ENCODE data around the gene PADI4. TPM values are rescaled to one million over a fixed set of nuclear protein-coding genes. Genes with fewer than 3 reads are reported as not detected.

Gene PADI4
- total RNA-seq, 2 donors from 2014 or later, result not detected

DNA sequence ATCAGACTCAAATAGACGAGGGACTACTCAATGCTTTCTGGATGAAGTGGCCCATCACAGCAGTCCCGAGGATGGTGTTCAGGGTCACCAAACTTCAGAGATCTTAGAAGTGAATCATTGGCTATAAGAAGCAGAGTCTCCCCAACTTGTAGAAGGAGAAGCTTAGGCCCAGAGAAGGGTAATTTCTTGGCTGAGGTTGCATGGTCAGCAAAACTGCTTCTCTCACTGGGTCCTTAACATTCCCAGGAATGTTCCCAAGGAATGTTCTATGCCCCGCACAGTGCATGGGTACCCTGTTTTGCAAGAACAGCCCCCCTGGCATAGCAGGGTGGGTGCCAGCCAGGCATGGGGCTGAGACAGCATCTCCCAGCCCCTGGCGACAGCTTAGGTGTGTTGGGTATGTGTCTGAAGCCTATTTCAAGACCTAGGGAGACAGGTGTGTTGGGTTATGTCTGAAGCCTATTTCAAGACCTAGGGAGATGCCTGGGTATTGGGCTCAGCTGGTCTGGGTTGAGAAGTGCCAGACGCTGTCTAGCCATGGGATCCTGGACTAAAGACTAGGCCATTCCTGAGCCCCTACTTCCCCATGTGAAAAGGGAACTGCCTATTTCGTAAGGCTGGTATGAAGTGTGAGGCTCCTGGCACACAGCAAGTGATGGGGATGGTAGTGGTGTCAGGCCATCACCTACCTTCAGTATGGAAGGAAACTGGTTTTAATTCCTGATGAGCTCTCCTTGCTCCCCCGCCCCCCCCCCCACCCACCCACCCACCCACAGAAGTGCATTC lies 90.1 kb downstream of the PADI4 start:
- no peaks in the 10 kb centered on the region for H3K36me3 ChIP-seq (replicated peaks in 1 of 2; ENCODE audit: insufficient read depth in 1 of 2, low read depth in 2 of 2)
- no peak overlapping the region for H3K4me3 ChIP-seq
- ATAC-seq (no peak), DNase-seq (peak in 1 of 4 donors; percentile 18)
- H3K27ac ChIP-seq, result no peak overlapping the region
- WGBS, 2 donors, result 66 to 67% methylated on average over 2 to 7 of the region's 7 CpGs
- intact Hi-C loops (cut with DNase I), result no loop called here
- H3K27me3 ChIP-seq, result no peaks in the 10 kb centered on the region
- H3K9me3 ChIP-seq, result no peaks in the 10 kb centered on the region
- no peak for TF ChIP-seq POLR2A (IDR thresholded peaks at IDR 0.05)
- TF ChIP-seq, protein P1, sequence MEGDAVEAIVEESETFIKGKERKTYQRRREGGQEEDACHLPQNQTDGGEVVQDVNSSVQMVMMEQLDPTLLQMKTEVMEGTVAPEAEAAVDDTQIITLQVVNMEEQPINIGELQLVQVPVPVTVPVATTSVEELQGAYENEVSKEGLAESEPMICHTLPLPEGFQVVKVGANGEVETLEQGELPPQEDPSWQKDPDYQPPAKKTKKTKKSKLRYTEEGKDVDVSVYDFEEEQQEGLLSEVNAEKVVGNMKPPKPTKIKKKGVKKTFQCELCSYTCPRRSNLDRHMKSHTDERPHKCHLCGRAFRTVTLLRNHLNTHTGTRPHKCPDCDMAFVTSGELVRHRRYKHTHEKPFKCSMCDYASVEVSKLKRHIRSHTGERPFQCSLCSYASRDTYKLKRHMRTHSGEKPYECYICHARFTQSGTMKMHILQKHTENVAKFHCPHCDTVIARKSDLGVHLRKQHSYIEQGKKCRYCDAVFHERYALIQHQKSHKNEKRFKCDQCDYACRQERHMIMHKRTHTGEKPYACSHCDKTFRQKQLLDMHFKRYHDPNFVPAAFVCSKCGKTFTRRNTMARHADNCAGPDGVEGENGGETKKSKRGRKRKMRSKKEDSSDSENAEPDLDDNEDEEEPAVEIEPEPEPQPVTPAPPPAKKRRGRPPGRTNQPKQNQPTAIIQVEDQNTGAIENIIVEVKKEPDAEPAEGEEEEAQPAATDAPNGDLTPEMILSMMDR (IDR thresholded peaks at IDR 0.05), result no peak
- H3K4me1 ChIP-seq, result no peaks in the 10 kb centered on the region

GRCh38 chr1:17400725-17401341 lies 92.8 kb downstream of the PADI4 start:
- TF ChIP-seq POLR2A (IDR thresholded peaks at IDR 0.05), result no peak
- TF ChIP-seq, protein P1 (IDR thresholded peaks at IDR 0.05), result no peak
- Histone ChIP-seq H3K27ac (no peak overlapping the region), H3K36me3 (replicated peaks in 1 of 2; ENCODE audit: insufficient read depth in 1 of 2, low read depth in 2 of 2) (no peaks in the 10 kb centered on the region), H3K27me3 (no peaks in the 10 kb centered on the region), H3K4me3 (no peak overlapping the region), H3K9me3 (no peaks in the 10 kb centered on the region), H3K4me1 (no peaks in the 10 kb centered on the region)
- 80 to 83% methylated on average over 11 of the region's 11 CpGs for WGBS, 2 donors
- no peak for DNase-seq
- no peak for ATAC-seq
- intact Hi-C loops (cut with DNase I), result no loop called here

DNA sequence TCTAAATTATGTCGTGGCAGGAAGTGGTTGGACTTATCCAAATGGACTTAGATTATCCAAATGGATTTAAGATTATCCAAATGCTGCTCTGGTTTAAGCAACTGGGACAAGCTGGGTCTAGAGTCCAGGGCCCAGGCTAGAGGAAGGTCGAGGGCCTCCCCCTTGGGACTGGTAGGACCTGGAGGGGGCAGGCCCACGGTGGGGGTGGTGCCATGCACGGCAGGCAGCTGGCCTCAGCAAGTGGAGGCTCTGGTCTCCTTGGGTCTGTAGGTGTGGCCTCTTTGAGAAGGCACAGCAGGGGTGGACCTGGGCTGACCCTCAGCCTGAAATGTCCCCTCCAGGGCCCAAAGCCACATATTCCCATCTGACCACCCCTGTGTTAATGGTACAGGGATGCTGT lies 93.8 kb downstream of the PADI4 start:
- WGBS, 2 donors, result 61 to 62% methylated on average over 4 of the region's 4 CpGs
- H3K9me3 ChIP-seq, result no peaks in the 10 kb centered on the region

DNA sequence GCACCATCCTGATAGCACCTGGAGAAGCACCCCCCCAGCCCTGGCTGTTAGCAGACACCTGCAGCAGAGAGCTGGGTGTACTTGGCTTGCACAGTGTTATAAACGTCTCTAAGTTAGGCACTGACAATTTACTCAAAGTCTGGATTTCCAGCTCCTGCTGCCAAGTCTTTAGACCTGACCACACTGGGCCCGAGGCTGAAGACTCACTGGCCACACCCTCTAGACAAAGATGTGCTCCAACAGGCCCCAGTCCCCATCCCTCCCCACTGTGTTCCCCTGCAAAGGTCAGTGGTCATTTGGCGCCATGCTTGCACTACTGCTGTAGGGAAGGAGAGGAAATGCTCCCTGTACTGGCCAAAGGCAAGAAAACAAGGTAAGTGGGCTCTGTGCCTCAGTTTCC lies 95.1 kb downstream of the PADI4 start:
- DNase-seq, result no peak
- Histone ChIP-seq H3K36me3 (replicated peaks in 1 of 2; ENCODE audit: insufficient read depth in 1 of 2, low read depth in 2 of 2) (peaks cover 0 to 2% of the 10 kb centered on the region in 2 donors), H3K9me3 (no peaks in the 10 kb centered on the region), H3K27me3 (no peaks in the 10 kb centered on the region), H3K4me1 (no peaks in the 10 kb centered on the region), H3K4me3 (no peak overlapping the region), H3K27ac (no peak overlapping the region)
- intact Hi-C loops (cut with DNase I), result no loop called here
- ATAC-seq, result no peak
- TF ChIP-seq, protein P1 (IDR thresholded peaks at IDR 0.05), result no peak
- TF ChIP-seq POLR2A (IDR thresholded peaks at IDR 0.05), result no peak
- WGBS, 2 donors, result 41 to 43% methylated on average over 3 of the region's 3 CpGs

More for the DNA sequence above, 93.8 kb downstream of the PADI4 start:
- no peak overlapping the region for H3K27ac ChIP-seq
- TF ChIP-seq, protein P1 (IDR thresholded peaks at IDR 0.05), result no peak
- no peak for TF ChIP-seq POLR2A (IDR thresholded peaks at IDR 0.05)
- H3K27me3 ChIP-seq, result no peaks in the 10 kb centered on the region
- no peak overlapping the region for H3K4me3 ChIP-seq
- no peaks in the 10 kb centered on the region for H3K4me1 ChIP-seq
- intact Hi-C loops (cut with DNase I), result no loop called here
- H3K36me3 ChIP-seq (replicated peaks in 1 of 2; ENCODE audit: insufficient read depth in 1 of 2, low read depth in 2 of 2), result no peaks in the 10 kb centered on the region
- ATAC-seq (no peak), DNase-seq (no peak)
